Hepatocyte (in vitro differentiated cells): ENCODE data around the gene DENND5B.

Experiments used
- CTCF ChIP-seq: fragments of 200-600 bp; sonication (generic); IDR thresholded peaks from 2 replicates; pipeline ENCODE4 v1.5.1; 2016; ENCODE audit warnings: antibody characterized with exemption, mild to moderate bottlenecking; ENCODE audit not compliant: poor library complexity
- EZH2 ChIP-seq: fragments of 200-600 bp; sonication (generic); IDR thresholded peaks from 2 replicates; pipeline ENCODE4 v1.6.1; 2016; ENCODE audit warnings: antibody characterized with exemption, mild to moderate bottlenecking, borderline replicate concordance
- EZH2phosphoT487 ChIP-seq: fragments of 200-600 bp; sonication (generic); IDR thresholded peaks from one replicate; pipeline ENCODE4 v1.6.1; 2018; ENCODE audit warnings: antibody characterized with exemption, mild to moderate bottlenecking, low read depth, moderate library complexity; ENCODE audit not compliant: unreplicated experiment, severe bottlenecking

- TF ChIP-seq CTCF (no peak), EZH2 (no peak), EZH2phosphoT487 (no peak)
These were observed 102.1 kb downstream of the DENND5B start for GRCh38 chr12:31488737-31489338.
